ENCODE results near the gene OPN5. TPM values are rescaled to one million over a fixed set of nuclear protein-coding genes. Genes with fewer than 3 reads are reported as not detected.

Gene OPN5
- total and polyA plus RNA-seq, 2 donors (not counting 3 experiments of a cell fraction or from before 2014, with no cell fraction given) = not detected

- dilution Hi-C loops (cut with MboI; ENCODE audit: extremely low pct_ligation_motif_present, low sequenced_read_pairs) (no loop called here), intact Hi-C loops (cut with micrococcal nuclease) (no loop called here)
- Histone ChIP-seq H3K9ac (replicated peaks; ENCODE audit: extremely low read depth, insufficient read depth, low read length) (no peak overlapping the region), H2AFZ (ENCODE audit: low read depth, low read length) (no peak overlapping the region), H3K27ac (ENCODE audit: insufficient read depth, low read depth, low read length) (no peak overlapping the region), H3K9me3 (replicated peaks; ENCODE audit: control insufficient read depth, insufficient read depth, low read length) (no peaks in the 10 kb centered on the region), H4K20me1 (replicated peaks; ENCODE audit: control insufficient read depth, extremely low read depth, insufficient read depth, low read length) (no peaks in the 10 kb centered on the region), H3K79me2 (ENCODE audit: control insufficient read depth, insufficient read depth, low read length) (no peaks in the 10 kb centered on the region), H3K4me3 (replicated peaks in 1 of 3; ENCODE audit: insufficient read depth in 1 of 3, low read depth in 1 of 3, low read length in 3 of 3) (no peak overlapping the region), H3K9me1 (replicated peaks; ENCODE audit: control insufficient read depth, extremely low read depth, insufficient read depth, low read length) (no peaks in the 10 kb centered on the region), H3K36me3 (ENCODE audit: control insufficient read depth in 2 of 2, extremely low read depth in 1 of 2, insufficient read depth in 2 of 2, low read length in 2 of 2) (no peaks in the 10 kb centered on the region), H3K4me1 (ENCODE audit: control insufficient read depth, extremely low read depth, insufficient read depth, low read length) (no peaks in the 10 kb centered on the region), H3K4me2 (ENCODE audit: insufficient read depth, low read length) (no peak overlapping the region), H3K27me3 (ENCODE audit: control insufficient read depth in 2 of 2, insufficient read depth in 2 of 2, low read length in 2 of 2) (no peaks in the 10 kb centered on the region)
- DNase-seq (ENCODE audit: low read depth, low spot score) (no peak), FAIRE-seq (no peak)
- ChIA-PET CTCF (interaction anchor here (0.8 to 2.9 kb wide), 4 partner anchors 8 to 358 kb away, joined by 3 to 14 read pairs (median 4); no protein-coding TSS in a partner anchor), POLR2A (no interaction called here)
- TF ChIP-seq EZH2 (IDR thresholded peaks at IDR 0.05; ENCODE audit: borderline replicate concordance, low read depth, low read length, severe bottlenecking) (no peak), GATA2 (IDR thresholded peaks at IDR 0.05; ENCODE audit: insufficient read depth, insufficient read length, low read depth, low read length) (no peak), POLR2A (IDR thresholded peaks at IDR 0.05; ENCODE audit: low read depth, low read length) (no peak)
- BruUV-seq (replicated peaks) = no TSS peak
These were observed 8.8 kb upstream of the OPN5 start for GRCh38 chr6:47773005-47773404.

- TF ChIP-seq CTCF (IDR thresholded peaks at IDR 0.05; ENCODE audit: extremely low read depth in 1 of 2, insufficient read depth in 1 of 2, low read depth in 1 of 2, low read length in 2 of 2) (peak; percentile 50 to 68), POLR2AphosphoS5 (IDR thresholded peaks at IDR 0.05; ENCODE audit: insufficient read depth, low read depth, low read length) (no peak), GATA2 (IDR thresholded peaks at IDR 0.05; ENCODE audit: insufficient read depth, insufficient read length, low read depth, low read length) (no peak)
- Histone ChIP-seq H2AFZ (ENCODE audit: low read depth, low read length) (peak overlapping the region; percentile 71), H3K9ac (replicated peaks; ENCODE audit: extremely low read depth, insufficient read depth, low read length) (no peak overlapping the region), H3K36me3 (ENCODE audit: control insufficient read depth in 2 of 2, extremely low read depth in 1 of 2, insufficient read depth in 2 of 2, low read length in 2 of 2) (no peaks in the 10 kb centered on the region), H3K9me3 (replicated peaks; ENCODE audit: control insufficient read depth, insufficient read depth, low read length) (no peaks in the 10 kb centered on the region), H3K4me2 (ENCODE audit: insufficient read depth, low read length) (peak overlapping the region; percentile 40), H3K9me1 (replicated peaks; ENCODE audit: control insufficient read depth, extremely low read depth, insufficient read depth, low read length) (no peaks in the 10 kb centered on the region), H4K20me1 (replicated peaks; ENCODE audit: control insufficient read depth, extremely low read depth, insufficient read depth, low read length) (no peaks in the 10 kb centered on the region), H3K4me3 (replicated peaks in 1 of 3; ENCODE audit: insufficient read depth in 1 of 3, low read depth in 1 of 3, low read length in 3 of 3) (no peak overlapping the region), H3K4me1 (ENCODE audit: control insufficient read depth, extremely low read depth, insufficient read depth, low read length) (peaks cover 3% of the 10 kb centered on the region), H3K27me3 (ENCODE audit: control insufficient read depth in 2 of 2, insufficient read depth in 2 of 2, low read length in 2 of 2) (peaks cover 0 to 4% of the 10 kb centered on the region in 2 experiments), H3K79me2 (ENCODE audit: control insufficient read depth, insufficient read depth, low read length) (no peaks in the 10 kb centered on the region), H3K27ac (ENCODE audit: insufficient read depth, low read depth, low read length) (no peak overlapping the region)
- peak; percentile 86 for DNase-seq (ENCODE audit: low read depth, low spot score)
- no TSS peak for BruUV-seq (replicated peaks)
- intact Hi-C loops (cut with micrococcal nuclease) = loop anchor here (1.0 to 5.0 kb wide), 3 partner anchors 128 to 366 kb away; no protein-coding TSS in a partner anchor
- FAIRE-seq = peak; percentile 80
- ChIA-PET CTCF (interaction anchor here (0.6 to 4.3 kb wide), 19 partner anchors 8 to 1629 kb away, joined by 3 to 90 read pairs (median 4); no protein-coding TSS in a partner anchor), POLR2A (no interaction called here)
- dilution Hi-C loops (cut with MboI; ENCODE audit: extremely low pct_ligation_motif_present, low sequenced_read_pairs) = no loop called here
These were observed 1.1 kb upstream of the OPN5 start for GRCh38 chr6:47780510-47781356.

All from endothelial cell of umbilical vein (primary cell).